GM18861 (cell line): Measurements from ENCODE around the gene MYLK.
A peak's percentile ranks its signal among the peaks of the same experiment; 100 is the strongest.

Source experiments
- ATAC-seq: cut with Tn5 transposase; IDR thresholded peaks from one replicate; pipeline ENCODE4 v1.9.1; 2021; ENCODE audit not compliant: unreplicated experiment

Gene MYLK

GRCh38 chr3:123778525-123778924, 105.6 kb downstream of the MYLK start:
- ATAC-seq: no peak

GRCh38 chr3:123776071-123776782, 107.9 kb downstream of the MYLK start:
- ATAC-seq: no peak

GRCh38 chr3:123774474-123774873, 109.7 kb downstream of the MYLK start:
- no peak for ATAC-seq

DNA sequence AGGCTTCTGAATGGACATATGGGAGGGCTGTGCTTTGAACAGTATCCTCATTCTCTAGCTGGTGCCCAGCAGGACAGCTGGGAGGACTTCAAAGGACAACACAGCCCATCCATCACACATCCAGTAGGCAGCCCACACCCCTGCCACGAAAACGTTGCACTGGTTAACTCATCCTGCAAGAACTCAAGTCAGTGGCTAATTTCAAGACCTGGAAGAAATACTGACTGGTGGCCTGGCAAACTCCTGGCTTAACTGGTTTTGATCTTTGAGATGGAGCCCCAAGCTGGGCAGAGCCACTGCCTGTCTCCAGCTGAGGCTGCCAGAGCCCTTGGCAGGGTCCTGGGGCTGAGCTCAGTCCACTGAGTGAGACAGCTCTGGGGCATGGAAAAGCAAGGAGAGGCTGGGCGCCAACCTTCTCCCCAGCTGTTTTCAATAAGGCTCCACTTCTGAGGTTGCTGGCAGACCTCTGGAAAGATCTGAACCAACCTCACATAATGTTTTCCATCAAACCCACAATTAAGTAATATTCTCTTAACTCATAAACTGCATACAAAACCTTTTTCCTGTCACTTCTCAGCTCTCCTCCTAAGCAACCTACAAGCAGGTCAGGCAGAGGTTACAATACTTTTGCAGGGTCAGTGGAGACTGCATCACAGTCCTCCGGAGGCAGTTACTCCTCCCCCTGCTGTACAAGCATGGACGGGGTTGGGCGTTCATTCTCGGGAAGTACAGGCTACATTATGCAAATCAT, 110.3 kb downstream of the MYLK start:
- ATAC-seq: no peak

DNA sequence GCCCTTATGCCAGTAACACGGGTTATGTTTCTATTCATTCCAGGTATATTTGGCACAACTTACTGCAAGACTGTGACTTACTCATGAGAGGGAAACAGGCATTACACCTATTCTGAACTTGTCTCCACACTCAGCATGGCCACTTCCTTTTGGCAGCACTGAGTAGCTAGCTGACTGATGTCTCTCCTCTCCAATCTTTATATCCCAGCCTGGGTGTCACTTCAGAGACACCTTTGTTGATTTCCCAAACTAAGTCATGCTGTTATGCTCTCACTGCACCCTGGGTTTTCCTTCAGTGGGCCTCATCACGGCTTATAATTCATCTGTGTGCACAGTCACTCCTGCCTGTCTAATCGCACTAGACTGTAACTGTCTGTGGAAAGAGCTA, 114.8 kb downstream of the MYLK start:
- no peak for ATAC-seq

GRCh38 chr3:123768480-123769355, 115.4 kb downstream of the MYLK start:
- ATAC-seq: no peak

GRCh38 chr3:123767564-123768292, 116.4 kb downstream of the MYLK start:
- ATAC-seq: no peak

- ATAC-seq: no peak
These were observed 117.1 kb downstream of the MYLK start for GRCh38 chr3:123767009-123767372.

- ATAC-seq: no peak
These were observed 117.7 kb downstream of the MYLK start for GRCh38 chr3:123766193-123767008.

DNA sequence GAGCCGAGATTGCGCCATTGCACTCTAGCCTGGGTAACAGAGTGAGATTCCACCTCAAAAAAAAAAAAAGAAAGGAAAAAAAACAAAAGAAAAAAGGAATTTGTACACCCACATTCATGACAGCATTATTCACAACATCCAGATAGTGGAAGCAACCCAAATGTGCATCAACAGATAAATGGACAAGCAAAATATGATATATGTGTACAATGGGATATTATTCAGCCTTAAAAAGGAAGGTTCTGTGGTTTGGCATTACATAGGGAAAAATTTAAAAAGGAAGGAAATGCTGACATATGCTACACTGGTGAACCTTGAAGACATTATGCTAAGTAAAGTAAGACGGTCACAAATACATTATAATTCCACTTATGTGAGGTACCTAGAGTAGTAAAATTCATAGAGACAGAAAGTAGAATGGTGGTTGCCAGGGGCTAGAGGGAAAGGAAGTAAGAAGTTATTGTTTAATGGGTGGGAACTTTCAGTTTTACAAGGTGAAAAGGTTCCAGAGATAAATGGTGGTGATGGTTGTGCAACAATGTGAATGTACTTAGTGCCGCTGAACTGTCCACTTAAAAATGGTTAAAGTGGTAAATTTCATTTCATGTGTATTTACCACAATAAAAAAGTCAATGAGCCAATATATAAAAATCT, 118.5 kb downstream of the MYLK start:
- ATAC-seq: peak; percentile 82

DNA sequence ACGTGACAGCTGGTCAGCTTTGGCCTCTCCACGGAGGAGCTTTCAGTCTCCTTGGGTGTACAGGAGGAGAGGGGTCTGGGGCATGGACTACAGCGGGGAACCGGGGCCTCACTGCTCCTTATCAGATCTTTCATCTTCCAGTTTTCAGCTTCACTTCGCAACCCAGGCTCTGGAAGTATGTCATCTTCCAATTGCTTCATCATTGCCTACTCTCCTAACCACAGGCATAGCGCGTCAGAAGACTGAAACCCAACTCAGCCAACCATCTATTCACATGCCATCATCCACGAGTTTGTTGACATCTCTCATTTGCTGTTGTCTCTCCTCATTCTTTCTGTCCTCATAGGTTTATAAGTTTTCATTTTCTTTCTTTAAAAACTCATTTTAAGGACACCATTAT, 119.5 kb downstream of the MYLK start:
- ATAC-seq: no peak

GRCh38 chr3:123762805-123763204, 121.3 kb downstream of the MYLK start:
- ATAC-seq: no peak

- no peak for ATAC-seq
These were observed 123.3 kb downstream of the MYLK start for GRCh38 chr3:123760817-123761216.

- no peak for ATAC-seq
These were observed 124.3 kb downstream of the MYLK start for GRCh38 chr3:123759871-123760270.

GRCh38 chr3:123759311-123759710, 124.8 kb downstream of the MYLK start:
- no peak for ATAC-seq

DNA sequence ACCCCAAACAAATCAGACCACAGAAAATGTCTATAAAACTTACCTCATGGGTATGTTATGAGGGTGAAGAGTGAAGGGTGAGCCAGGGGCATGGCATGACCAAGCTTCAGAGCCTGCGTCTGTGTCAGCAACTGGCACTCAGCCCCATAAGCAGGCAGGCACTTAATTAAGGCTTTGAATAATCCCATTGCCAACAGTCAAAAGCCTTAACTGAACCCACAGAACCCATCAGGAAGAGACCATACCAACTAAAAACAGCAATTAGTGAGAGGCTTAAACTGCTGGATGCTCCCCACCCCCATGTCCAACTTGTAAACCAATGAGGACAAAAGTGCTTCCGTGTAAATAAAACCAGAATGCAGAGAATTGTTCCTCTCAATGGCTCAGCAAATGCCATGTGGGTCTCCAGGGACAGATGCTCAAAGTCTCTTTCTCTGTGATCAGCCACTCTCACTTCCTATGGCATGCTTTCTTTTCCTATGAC, 126.0 kb downstream of the MYLK start:
- no peak for ATAC-seq

GRCh38 chr3:123757281-123757940, 126.7 kb downstream of the MYLK start:
- no peak for ATAC-seq

GRCh38 chr3:123755501-123755900, 128.6 kb downstream of the MYLK start:
- no peak for ATAC-seq

DNA sequence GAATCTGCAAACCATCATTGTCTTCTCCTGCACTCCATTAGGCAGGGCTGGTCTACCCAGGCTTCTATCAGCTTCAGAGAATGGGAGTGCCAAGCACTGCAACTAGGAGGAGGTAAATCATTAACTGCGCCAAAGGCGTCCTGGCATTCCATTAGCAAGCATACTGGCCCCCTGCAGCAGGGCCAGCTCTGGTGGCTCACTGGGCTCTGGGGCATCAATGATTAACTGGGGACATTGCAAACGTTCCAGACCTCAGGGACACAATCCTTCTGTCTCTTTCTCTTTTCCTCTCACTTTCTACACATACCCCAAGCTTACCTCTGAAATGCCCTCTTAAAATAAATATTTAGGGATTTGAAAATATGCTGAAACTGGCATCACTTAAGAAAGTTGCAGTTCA, 129.0 kb downstream of the MYLK start:
- ATAC-seq: no peak
